Measurements from ENCODE around the gene SPNS2. TPM values are rescaled to one million over a fixed set of nuclear protein-coding genes. Genes with fewer than 3 reads are reported as not detected.

Gene SPNS2
- 10 to 100 TPM in 3 of 4 donors, 1 to 10 TPM in 1; 6.0 to 46.0 (median 22.6) TPM for total RNA-seq

GRCh38 chr17:4498461-4499397, at the start of gene SPNS2:
Gene SPNS2 (plus strand): TSS chr17:4498881. CDS start chr17:4499048, 167 bp downstream.
- peak; percentile 73 for ATAC-seq (ENCODE audit: low FRiP score)
- no peak for TF ChIP-seq CTCF (IDR thresholded peaks at IDR 0.05)
- no peak for DNase-seq (ENCODE audit: low spot score)

- no peak for ATAC-seq (ENCODE audit: low FRiP score)
- no peak for DNase-seq (ENCODE audit: low spot score)
Measured at GRCh38 chr17:4449736-4450135, 48.9 kb upstream of the SPNS2 start.

GRCh38 chr17:4450710-4451316, 47.9 kb upstream of the SPNS2 start:
- no peak for TF ChIP-seq CTCF (IDR thresholded peaks at IDR 0.05)
- no peak for DNase-seq (ENCODE audit: low spot score)
- no peak for ATAC-seq (ENCODE audit: low FRiP score)

More at GRCh38 chr17:4449736-4450135, 48.9 kb upstream of the SPNS2 start:
- no peak for TF ChIP-seq CTCF (IDR thresholded peaks at IDR 0.05)

GRCh38 chr17:4453812-4454591, 44.7 kb upstream of the SPNS2 start:
- no peak for DNase-seq (ENCODE audit: low spot score)
- ATAC-seq (ENCODE audit: low FRiP score) = no peak
- TF ChIP-seq CTCF (IDR thresholded peaks at IDR 0.05) = no peak

GRCh38 chr17:4460661-4461060, 38.0 kb upstream of the SPNS2 start:
- no peak for TF ChIP-seq CTCF (IDR thresholded peaks at IDR 0.05)
- ATAC-seq (ENCODE audit: low FRiP score) (no peak), DNase-seq (ENCODE audit: low spot score) (no peak)

GRCh38 chr17:4463818-4464476, 34.7 kb upstream of the SPNS2 start:
- no peak for TF ChIP-seq CTCF (IDR thresholded peaks at IDR 0.05)
- ATAC-seq (ENCODE audit: low FRiP score) = no peak
- DNase-seq (ENCODE audit: low spot score) = no peak

Measured in omental fat pad (tissue), 4 donors.